NCI-H446 (cell line): ENCODE results near the gene MATK.
"Not testable (repeated sequence)": the region's sequence is repeated elsewhere in the genome, so short reads cannot be mapped to it uniquely, and the experiment has no call there.

ENCODE experiments used
- DNase-seq, 2 experiments: peaks; one replicate each; lab custom pipeline; 2025; lab: John Stamatoyannopoulos, UW

MATK gene

GRCh38 chr19:3816148-3816547, 30.0 kb upstream of the MATK start:
- DNase-seq = not testable (repeated sequence)

- DNase-seq = no peak
These were observed 28.5 kb upstream of the MATK start for GRCh38 chr19:3814648-3815047.

- no peak for DNase-seq
These were observed 27.6 kb upstream of the MATK start for GRCh38 chr19:3813473-3814392.

DNA sequence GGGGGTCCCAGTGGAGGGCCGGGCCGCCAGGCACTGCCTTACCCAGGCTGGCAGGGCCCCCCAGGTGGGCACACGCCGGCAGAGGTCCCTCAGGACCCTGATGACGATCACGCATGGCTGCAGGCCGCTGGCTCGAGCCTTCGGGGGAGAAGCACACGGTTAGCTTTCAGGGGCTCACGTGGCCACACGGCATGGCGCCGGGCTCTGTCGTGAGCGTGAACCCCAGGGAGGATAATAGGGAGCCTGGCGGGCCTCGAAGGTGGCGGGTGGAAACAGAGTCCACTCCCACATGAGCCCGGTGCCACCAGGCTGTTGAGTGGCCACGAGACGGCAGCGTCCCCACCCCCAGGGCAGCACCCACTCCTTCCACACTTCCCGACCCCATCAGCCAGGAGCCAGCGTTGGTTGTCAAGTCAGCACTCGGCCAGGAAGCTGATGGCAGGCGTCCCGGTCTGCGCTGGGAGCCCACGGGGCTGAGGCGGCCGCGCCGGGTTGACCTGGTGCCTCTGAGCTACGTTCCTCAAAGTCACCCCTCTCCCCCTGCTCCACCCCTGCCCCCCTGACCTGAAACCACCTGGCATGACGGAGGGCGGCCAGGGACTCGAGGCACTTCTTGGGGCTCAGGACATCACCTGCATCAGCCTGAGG, 24.7 kb upstream of the MATK start:
- no peak for DNase-seq

- DNase-seq = no peak
These were observed 23.9 kb upstream of the MATK start for GRCh38 chr19:3809881-3810707.

DNA sequence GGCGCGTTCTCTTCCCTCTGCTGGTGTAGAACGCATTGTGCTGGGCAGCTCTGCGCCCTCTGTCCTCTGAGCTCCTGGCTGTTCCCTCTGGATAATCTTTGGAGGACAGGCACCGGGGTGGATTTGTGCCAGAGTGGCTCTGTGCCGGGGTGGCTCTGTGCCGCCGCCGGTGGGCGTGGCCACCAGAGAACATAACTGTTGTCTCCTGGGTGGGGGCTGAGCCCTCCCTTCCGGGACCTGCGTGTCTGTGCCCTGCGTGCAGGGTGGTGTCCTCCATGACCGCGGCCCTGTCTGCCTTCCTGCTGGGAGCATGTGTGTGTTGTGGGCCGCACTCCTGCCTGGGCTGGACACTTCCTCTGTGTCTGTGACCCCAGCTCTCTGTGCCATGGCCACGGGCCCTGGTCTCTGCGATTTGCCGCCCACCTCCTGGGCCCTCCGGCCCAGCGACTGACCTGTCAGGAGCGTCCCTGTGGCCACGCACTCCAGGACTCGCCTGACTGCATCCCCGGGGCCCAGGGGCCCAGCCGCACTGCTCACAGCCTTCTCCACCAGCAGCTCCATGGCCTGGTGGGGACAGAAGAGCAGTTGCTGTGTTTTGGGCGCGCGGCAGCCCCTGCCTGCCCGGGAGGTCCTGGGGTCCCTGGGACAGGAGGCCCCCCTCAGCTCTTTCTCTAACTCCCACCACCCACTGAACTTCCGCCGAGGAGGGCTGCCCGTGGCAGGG, 22.4 kb upstream of the MATK start:
- DNase-seq = no peak

GRCh38 chr19:3807574-3808354, 21.6 kb upstream of the MATK start:
- no peak for DNase-seq

DNA sequence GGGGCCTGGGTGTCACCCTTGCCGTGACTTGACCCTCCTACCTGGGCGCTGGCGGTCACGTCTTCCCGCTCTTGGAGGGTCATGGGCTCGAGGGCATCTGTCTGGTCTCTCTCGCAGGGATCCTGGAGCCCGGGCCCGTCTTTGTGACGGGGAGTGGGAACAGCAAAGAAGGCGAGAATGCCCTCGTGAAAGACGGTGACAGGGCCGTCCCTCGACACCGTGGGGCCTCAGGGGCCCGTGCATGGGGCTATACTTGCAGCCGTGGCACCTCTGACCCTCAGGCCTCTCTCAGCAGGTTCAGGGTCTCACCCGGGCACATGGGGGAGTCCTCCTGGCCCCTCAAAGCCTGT, 20.9 kb upstream of the MATK start:
- DNase-seq = no peak

DNA sequence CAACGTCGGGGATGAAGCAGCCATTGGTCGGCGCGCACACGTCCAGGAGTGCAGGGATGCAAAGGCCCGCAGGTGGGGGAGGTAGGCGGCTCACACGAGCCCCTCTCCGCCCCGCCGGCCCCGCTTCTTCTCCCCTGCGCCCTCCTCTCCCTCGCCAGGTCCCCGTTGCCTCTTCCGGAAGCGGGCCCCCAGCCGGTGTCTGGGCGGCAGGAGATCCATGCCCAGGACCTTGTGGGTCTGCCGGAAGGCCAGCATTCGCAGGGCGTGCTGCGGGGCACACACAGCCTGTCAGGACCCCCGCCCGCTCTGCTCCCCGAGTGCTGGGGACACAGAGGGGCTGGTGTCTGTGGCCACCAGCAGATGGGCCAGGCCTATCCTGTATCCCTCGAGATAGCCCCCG, 19.7 kb upstream of the MATK start:
- no peak for DNase-seq

- no peak for DNase-seq
These were observed 18.2 kb upstream of the MATK start for GRCh38 chr19:3804429-3804828.

GRCh38 chr19:3803986-3804385, 17.8 kb upstream of the MATK start:
- DNase-seq = no peak

DNA sequence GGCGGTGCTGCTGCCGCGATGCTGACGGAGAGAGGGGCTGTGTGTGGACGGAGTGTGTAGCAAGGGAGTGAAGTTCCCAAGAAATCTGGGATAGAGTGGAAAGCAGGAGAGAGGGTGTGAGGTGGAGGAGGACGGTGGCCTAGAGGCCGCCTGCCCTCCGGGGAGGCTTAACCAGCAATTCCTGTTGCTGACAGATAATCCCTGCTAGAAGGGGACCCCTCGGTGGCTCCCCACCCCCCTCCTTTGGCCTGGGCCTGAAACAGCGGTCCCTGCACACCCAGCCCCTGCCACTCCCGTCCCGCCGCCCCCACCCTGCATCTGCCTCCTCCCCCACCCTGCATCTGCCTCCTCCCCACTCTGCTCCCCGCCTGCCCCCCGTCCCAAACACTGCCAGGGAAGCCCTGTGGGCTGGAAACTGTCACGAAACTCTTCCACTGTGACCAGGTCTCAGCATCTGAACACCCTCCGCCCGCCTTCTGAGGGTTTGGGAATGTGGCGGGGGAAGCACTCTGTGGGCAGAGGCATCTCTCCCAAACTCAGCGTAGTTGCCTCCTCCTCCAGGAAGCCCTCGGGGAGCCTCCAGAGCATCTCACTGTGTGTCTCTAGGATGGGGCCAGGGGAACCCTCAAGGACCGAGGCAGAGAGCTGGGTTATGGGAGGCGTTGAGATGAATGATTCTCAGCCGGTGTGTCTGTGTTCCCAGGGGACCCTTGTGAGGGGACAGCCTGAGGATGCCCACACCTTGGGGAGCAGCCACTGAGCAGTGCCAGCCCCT, 17.1 kb upstream of the MATK start:
- no peak for DNase-seq

DNA sequence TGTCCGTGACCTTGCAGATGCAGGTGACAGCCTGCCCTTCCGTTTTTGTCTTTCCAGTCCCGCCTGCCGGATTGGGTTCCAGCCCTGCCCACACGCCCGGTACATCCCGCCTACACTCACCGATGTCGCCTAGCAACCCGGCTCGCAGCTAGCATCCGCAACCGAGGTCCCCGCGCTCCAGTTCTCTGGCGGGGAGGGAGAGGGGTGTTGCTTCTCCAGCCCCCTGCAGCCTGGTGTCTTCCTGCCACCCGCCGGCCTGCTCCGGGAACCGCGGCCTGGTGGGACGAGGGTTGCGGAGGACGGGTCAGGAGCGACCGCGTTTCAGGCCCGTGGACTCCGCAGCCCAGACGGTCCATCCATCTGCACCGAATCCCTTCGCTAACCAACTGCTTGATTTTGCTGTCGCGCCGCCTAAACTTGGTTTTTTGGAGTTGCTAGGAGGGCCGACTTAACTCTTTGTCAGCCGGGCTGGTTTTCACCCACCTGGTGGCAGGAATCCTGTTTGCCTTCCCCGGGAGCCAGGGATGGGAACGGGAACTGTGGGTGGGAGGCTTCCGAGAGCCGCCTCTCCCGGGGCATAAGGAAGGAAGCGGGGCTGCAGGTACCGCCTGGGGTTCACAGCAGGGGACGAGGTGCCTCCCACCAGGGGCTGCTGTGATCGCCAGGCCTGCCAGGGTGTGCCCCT, 15.4 kb upstream of the MATK start:
- DNase-seq = no peak

DNA sequence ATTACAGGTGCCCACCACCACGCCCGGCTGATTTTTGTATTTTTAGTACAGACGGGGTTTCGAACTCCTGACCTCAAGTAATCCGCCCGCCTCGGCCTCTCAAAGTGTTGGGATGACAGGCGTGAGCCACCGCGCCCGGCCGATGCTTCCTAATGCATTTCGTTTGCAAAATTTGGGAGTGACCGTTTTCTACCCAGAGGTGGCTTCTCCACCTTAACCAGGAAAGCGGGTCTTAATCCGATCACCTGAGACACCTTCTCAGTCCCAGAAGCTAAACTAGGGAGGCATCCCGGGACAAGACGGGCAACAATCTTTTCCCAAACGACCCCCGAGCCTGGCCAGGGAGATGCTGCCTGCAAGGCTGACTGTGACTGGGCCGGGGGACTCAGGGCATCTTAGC, 14.8 kb upstream of the MATK start:
- no peak for DNase-seq

- DNase-seq = no peak
These were observed 12.0 kb upstream of the MATK start for GRCh38 chr19:3798137-3798536.

- DNase-seq = no peak
These were observed 10.2 kb upstream of the MATK start for GRCh38 chr19:3796358-3796757.

GRCh38 chr19:3793799-3794198, 7.6 kb upstream of the MATK start:
- no peak for DNase-seq

- no peak for DNase-seq
These were observed 5.9 kb upstream of the MATK start for GRCh38 chr19:3792114-3792513.

GRCh38 chr19:3790941-3791340, 4.8 kb upstream of the MATK start:
- DNase-seq = no peak

- no peak for DNase-seq
These were observed 4.1 kb upstream of the MATK start for GRCh38 chr19:3790209-3790734.
